Thyroid gland (tissue), 4 donors: ENCODE measurements around the gene FH.

ENCODE experiments used
- CTCF ChIP-seq, 6 experiments: fragments of 200-600 bp in 3 of 6; fragments of 450-650 bp in 3 of 6; sonication (generic) in 3 of 6; IDR thresholded peaks; one replicate each; pipeline ENCODE4 v1.5.1; 2016 to 2019; ENCODE audit warnings: antibody characterized with exemption in 6 of 6, mild to moderate bottlenecking in 2 of 6, inconsistent platforms in 1 of 6, moderate library complexity in 1 of 6
- POLR2A ChIP-seq, 2 donors: fragments of 450-650 bp; IDR thresholded peaks; one replicate each; pipeline ENCODE4 v1.6.1; 2017; ENCODE audit warnings: antibody characterized with exemption in 2 of 2, mild to moderate bottlenecking in 2 of 2, moderate library complexity in 1 of 2

- TF ChIP-seq CTCF (IDR thresholded peaks at IDR 0.05) (no peak), POLR2A (IDR thresholded peaks at IDR 0.05) (no peak)
These were observed 14.0 kb upstream of the FH start for GRCh38 chr1:241533326-241534115.
